Thymus (tissue), 11 donors: ENCODE data around the gene DNM3. TPM values are rescaled to one million over a fixed set of nuclear protein-coding genes. Genes with fewer than 3 reads are reported as not detected.

Experiments
- DNase-seq, 9 donors: peaks; one replicate each; pipeline ENCODE4 v3.0.0-alpha.2; 2013; ENCODE audit warnings: low spot score in 9 of 9, low read depth in 6 of 9, missing footprints in 1 of 9
- H3K27ac ChIP-seq, 2 donors: one replicate each; pipeline ENCODE4 v1.5.1; 2013; ENCODE audit warnings: control low read depth in 1 of 2, low read depth in 1 of 2, low read length in 1 of 2, mild to moderate bottlenecking in 1 of 2, moderate library complexity in 1 of 2
- H3K27me3 ChIP-seq, 2 donors: one replicate each; pipeline ENCODE4 v1.5.1; 2013; ENCODE audit warnings: low read length in 1 of 2; ENCODE audit not compliant: control insufficient read depth in 2 of 2, insufficient read depth in 1 of 2
- H3K36me3 ChIP-seq, 2 donors: one replicate each; pipeline ENCODE4 v1.5.1; 2013; ENCODE audit warnings: low read length in 1 of 2, mild to moderate bottlenecking in 1 of 2, moderate library complexity in 1 of 2; ENCODE audit not compliant: control insufficient read depth in 2 of 2, insufficient read depth in 2 of 2
- H3K4me1 ChIP-seq, 2 donors: one replicate each; pipeline ENCODE4 v1.5.1; 2013; ENCODE audit warnings: low read length in 2 of 2; ENCODE audit not compliant: control insufficient read depth in 2 of 2, insufficient read depth in 2 of 2
- H3K4me3 ChIP-seq, 2 donors: one replicate each; pipeline ENCODE4 v1.5.1; 2013; ENCODE audit warnings: low read length in 2 of 2, control low read depth in 1 of 2, mild to moderate bottlenecking in 1 of 2
- H3K9me3 ChIP-seq, 2 donors: one replicate each; pipeline ENCODE4 v1.5.1; 2013; ENCODE audit warnings: low read length in 1 of 2, mild to moderate bottlenecking in 1 of 2; ENCODE audit not compliant: control insufficient read depth in 2 of 2, insufficient read depth in 1 of 2
- WGBS: extraction: QIAGEN DNeasy Blood & Tissue Kit; methylation state at CpG from one replicate; pipeline ENCODE4 v1.1.7; 2013; 5-methylcytosine and 5-hydroxymethylcytosine counted together
- polyA plus RNA-seq: library from polyadenylated mRNA; stranded (reverse); fragments of 200-250 nt; gene quantifications from one replicate; pipeline ENCODE4 v1.2.3, GENCODE V29; 2013
- total RNA-seq: library from RNA; stranded (reverse); fragments of 120-200 nt; gene quantifications from one replicate; pipeline ENCODE4 v1.2.4, GENCODE V29; 2013
- donor health status: healthy.

Gene DNM3
- total and polyA plus RNA-seq, 2 donors, result 1.9 to 2.2 TPM

DNA sequence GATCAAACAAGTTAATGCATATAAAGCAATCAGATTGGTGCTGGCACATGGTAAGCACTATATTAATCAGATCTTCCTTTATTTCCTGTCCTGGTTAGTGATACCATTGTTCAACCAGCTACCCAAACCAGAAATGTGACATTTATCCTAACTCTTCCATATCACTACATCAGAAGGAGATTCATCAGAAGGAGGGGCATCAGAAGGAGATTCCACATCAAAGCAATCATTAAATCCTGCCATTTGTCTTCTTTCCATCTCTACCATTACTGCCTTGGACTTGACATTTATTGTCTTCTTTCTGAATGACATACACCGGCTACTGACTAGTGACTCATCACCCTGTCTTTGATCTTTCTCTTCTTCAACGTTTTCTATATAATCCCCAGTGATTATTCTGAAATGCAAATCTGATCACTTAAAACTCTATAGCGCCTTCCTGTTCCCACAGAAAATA is 75.0 kb downstream of the DNM3 start:
- H3K27ac ChIP-seq, result no peak overlapping the region
- DNase-seq, result no peak
- no peaks in the 10 kb centered on the region for H3K4me1 ChIP-seq
- 90% methylated on average over 3 of the region's 3 CpGs for WGBS
- no peak overlapping the region for H3K4me3 ChIP-seq
- H3K9me3 ChIP-seq, result no peaks in the 10 kb centered on the region
- no peaks in the 10 kb centered on the region for H3K36me3 ChIP-seq
- H3K27me3 ChIP-seq, result no peaks in the 10 kb centered on the region

GRCh38 chr1:171917331-171917730 is 76.0 kb downstream of the DNM3 start:
- H3K36me3 ChIP-seq, result no peaks in the 10 kb centered on the region
- WGBS, result 95% methylated on average over 1 of the region's 1 CpG
- DNase-seq, result no peak
- no peak overlapping the region for H3K27ac ChIP-seq
- no peaks in the 10 kb centered on the region for H3K4me1 ChIP-seq
- H3K9me3 ChIP-seq, result no peaks in the 10 kb centered on the region
- H3K4me3 ChIP-seq, result no peak overlapping the region
- no peaks in the 10 kb centered on the region for H3K27me3 ChIP-seq

DNA sequence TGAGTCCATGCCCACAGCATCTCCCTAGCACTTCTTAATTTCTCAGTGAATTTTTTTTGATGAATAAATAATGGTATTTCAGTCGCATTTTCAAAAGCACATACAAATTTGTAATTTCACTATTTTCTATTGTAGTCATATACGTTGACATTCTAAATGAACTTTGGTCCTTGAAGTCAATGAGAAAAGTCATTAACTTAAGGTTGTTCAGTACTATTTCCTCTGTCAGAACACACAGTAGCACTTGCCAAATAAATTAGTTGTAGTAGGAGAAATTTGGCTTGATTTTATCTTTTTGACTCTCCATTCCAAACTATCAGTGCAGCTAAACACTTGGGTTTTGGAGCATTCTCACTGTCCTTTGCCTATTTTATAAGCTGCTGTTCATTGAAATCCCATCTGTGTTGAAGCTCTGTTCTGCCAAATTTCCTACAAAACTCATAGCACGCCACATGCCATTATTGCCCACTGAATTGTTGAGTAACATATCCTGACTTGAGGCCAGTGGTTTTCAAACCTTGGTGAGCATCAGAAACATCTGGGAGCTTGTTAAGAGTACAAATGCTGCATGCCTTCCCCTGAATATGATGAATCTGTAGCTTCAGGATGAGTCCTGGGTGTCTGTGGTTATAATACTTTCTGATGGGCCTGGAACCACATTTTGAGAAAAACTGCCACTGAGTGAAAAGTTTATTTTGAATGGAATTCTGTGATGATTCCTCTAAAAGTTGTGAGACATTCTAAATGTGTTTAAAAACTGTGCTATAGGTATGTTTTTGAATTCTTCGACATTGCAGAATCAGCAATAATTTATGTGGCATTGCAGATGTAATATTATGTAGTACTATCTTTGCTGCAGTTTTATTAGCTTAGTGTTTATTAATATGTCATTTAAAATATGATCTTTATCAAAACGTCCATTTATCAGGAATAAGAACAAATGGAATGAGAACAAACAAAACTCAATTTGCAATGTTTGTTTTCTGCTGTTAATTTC is 78.9 kb downstream of the DNM3 start:
- H3K27ac ChIP-seq, result no peak overlapping the region
- H3K4me3 ChIP-seq, result no peak overlapping the region
- H3K9me3 ChIP-seq, result no peaks in the 10 kb centered on the region
- no peaks in the 10 kb centered on the region for H3K36me3 ChIP-seq
- no peaks in the 10 kb centered on the region for H3K27me3 ChIP-seq
- no peak for DNase-seq
- no peaks in the 10 kb centered on the region for H3K4me1 ChIP-seq
- WGBS, result 96% methylated on average over 5 of the region's 5 CpGs

DNA sequence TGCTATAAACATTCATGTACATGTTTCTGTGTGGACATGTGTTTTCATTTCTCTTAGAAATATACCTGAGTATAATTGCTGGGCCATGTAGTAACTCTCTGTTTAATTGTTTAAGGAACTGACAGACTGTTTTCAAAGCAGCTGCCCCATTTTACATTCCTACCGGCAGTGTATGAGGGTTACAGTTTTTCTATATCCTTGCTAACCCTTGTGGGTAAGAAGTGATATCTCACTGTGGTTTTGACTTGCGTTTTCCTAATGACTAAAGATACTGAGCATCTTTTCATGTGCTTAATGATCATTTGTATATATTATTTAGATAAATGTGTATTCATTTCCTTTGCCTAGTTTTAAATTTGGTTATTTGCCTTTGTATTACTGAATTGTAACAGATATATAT is 81.7 kb downstream of the DNM3 start:
- Histone ChIP-seq H3K27ac (no peak overlapping the region), H3K36me3 (no peaks in the 10 kb centered on the region), H3K27me3 (no peaks in the 10 kb centered on the region), H3K4me3 (no peak overlapping the region), H3K9me3 (no peaks in the 10 kb centered on the region), H3K4me1 (no peaks in the 10 kb centered on the region)
- 30% methylated on average over 2 of the region's 2 CpGs for WGBS
- no peak for DNase-seq

DNA sequence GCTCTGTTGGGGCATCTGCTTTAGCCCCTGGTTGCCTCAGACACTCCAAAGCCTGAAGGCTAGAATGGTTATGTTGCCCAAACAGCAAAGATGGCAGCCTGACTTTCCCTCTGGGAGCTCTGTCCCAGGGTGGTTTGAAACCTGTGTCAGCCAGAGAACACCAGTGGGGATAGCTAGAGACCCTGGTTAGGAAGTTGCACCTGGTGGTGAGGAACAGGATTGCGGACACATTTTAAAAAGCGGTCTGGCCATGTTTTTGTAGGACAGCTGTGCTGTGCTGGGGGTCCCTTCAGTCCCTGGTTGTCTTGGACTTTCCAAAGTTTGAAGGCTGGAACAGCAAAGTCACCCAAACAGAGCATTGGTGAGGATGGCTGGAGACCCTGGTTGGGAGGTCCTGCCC is 87.8 kb downstream of the DNM3 start:
- Histone ChIP-seq H3K9me3 (no peaks in the 10 kb centered on the region), H3K27ac (no peak overlapping the region), H3K27me3 (no peaks in the 10 kb centered on the region), H3K4me1 (no peaks in the 10 kb centered on the region), H3K36me3 (no peaks in the 10 kb centered on the region), H3K4me3 (no peak overlapping the region)
- 98% methylated on average over 2 of the region's 2 CpGs for WGBS
- DNase-seq, result no peak

GRCh38 chr1:171931752-171932151 is 90.5 kb downstream of the DNM3 start:
- Histone ChIP-seq H3K9me3 (no peaks in the 10 kb centered on the region), H3K4me3 (no peak overlapping the region), H3K27ac (no peak overlapping the region), H3K36me3 (no peaks in the 10 kb centered on the region), H3K27me3 (no peaks in the 10 kb centered on the region), H3K4me1 (no peaks in the 10 kb centered on the region)
- no peak for DNase-seq

DNA sequence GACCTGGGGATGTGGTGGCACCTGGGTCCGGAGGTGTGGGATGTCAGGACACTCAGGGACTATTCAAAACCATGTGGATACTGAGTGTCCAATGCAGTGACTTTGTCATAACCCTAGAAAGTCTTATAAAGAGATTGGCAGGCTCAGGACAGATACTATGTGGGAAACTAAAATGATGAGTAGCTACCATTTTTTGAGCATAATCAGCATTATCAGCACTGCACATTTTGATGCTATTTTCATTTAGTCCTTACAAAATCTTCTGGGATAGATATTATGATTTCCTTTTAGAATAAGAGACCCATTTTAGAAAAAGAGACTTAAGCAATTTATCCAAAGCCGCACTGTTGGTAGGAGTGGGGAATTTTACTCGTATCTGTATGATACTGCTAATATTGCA is 93.4 kb downstream of the DNM3 start:
- DNase-seq, result no peak
- no peaks in the 10 kb centered on the region for H3K9me3 ChIP-seq
- H3K4me1 ChIP-seq, result no peaks in the 10 kb centered on the region
- H3K27ac ChIP-seq, result no peak overlapping the region
- no peak overlapping the region for H3K4me3 ChIP-seq
- 83% methylated on average over 3 of the region's 3 CpGs for WGBS
- H3K27me3 ChIP-seq, result no peaks in the 10 kb centered on the region
- H3K36me3 ChIP-seq, result no peaks in the 10 kb centered on the region

DNA sequence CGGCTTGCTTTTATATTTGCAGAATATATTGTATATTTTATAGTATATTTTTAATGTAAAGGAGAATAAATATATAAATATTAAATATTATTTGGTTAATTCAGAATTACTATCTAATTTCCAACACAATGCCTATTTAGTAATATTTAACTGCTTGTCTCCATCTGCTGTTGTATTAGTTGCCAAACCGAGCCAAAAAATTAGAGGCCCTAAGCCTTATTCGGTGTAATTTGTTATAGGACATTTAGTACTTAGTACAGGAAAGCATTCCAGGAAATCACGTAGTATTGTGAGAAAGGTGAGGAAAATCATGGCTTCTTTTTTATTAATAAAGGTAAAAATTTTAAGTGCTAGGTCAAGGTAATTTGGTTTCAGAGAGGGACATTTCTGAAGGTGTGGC is 93.8 kb downstream of the DNM3 start:
- Histone ChIP-seq H3K9me3 (no peaks in the 10 kb centered on the region), H3K4me1 (no peaks in the 10 kb centered on the region), H3K4me3 (no peak overlapping the region), H3K27ac (no peak overlapping the region), H3K27me3 (no peaks in the 10 kb centered on the region), H3K36me3 (no peaks in the 10 kb centered on the region)
- no peak for DNase-seq
- 98% methylated on average over 4 of the region's 4 CpGs for WGBS

DNA sequence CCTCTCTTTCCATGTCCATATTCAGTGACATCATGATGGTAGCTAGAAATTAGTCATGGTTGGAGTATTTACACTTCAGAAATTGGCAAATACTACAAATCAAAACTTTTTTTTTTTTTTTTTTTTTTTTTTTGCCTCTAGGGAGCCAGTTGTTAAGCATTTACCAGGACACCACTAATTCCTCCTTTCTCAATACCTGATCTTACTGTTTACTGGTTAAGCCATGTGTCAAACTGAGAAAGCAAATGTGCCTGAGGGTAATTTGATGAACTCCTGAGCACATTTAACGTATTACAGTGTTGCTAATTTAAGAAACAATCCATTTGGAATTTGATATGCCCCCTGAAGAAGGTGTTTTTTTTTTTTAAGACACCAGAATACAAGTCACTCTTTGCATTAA is 94.4 kb downstream of the DNM3 start:
- no peak overlapping the region for H3K4me3 ChIP-seq
- WGBS, result 89% methylated on average over 1 of the region's 1 CpG
- no peak overlapping the region for H3K27ac ChIP-seq
- H3K9me3 ChIP-seq, result no peaks in the 10 kb centered on the region
- no peak for DNase-seq
- H3K36me3 ChIP-seq, result no peaks in the 10 kb centered on the region
- no peaks in the 10 kb centered on the region for H3K27me3 ChIP-seq
- H3K4me1 ChIP-seq, result no peaks in the 10 kb centered on the region
